IMR-90 (cell line): ENCODE measurements around the gene SHLD1. TPM values are rescaled to one million over a fixed set of nuclear protein-coding genes. Genes with fewer than 3 reads are reported as not detected.

ENCODE experiments used
- ATAC-seq: fragments of 200-7000 bp; cut with Tn5 transposase; 2 replicates; pipeline ENCODE4 v1.9.1; 2020; ENCODE audit warnings: low read depth, mild to moderate bottlenecking, moderate library complexity
- BruUV-seq: library from RNA; stranded (reverse); fragments of 400-500 nt; replicated peaks from 2 replicates; lab custom pipeline; 2021; lab: Mats Ljungman, UMichigan
- CTCF ChIA-PET: fragments of 300-600 bp; formaldehyde crosslinking; extraction: SDS; loops from one replicate; lab custom pipeline; 2021; ENCODE audit warnings: antibody characterized with exemption; lab: Yijun Ruan, JAX
- POLR2A ChIA-PET: fragments of 300-600 bp; sonication (Branson Sonifier 250); formaldehyde crosslinking; loops from one replicate; lab custom pipeline; 2022; ENCODE audit warnings: antibody characterized with exemption; ENCODE audit not compliant: unreplicated experiment; lab: Charles Lee
- DNase-seq: peaks from one replicate; pipeline ENCODE4 v3.0.0; 2013
- H2AFZ ChIP-seq: replicated peaks from 2 replicates; pipeline ENCODE3; 2013; ENCODE audit warnings: low read length, mild to moderate bottlenecking; ENCODE audit not compliant: poor library complexity
- H2AK5ac ChIP-seq: 2 replicates; pipeline ENCODE4 v1.6.1; 2013; ENCODE audit warnings: low read depth, low read length, inconsistent platforms
- H2AK9ac ChIP-seq: replicated peaks from 2 replicates; pipeline ENCODE3; 2013; ENCODE audit warnings: mild to moderate bottlenecking, low read depth, low read length, moderate library complexity; ENCODE audit not compliant: poor library complexity
- H2BK120ac ChIP-seq: 2 replicates; pipeline ENCODE4 v1.6.1; 2013; ENCODE audit warnings: low read depth, low read length, inconsistent platforms
- H2BK15ac ChIP-seq: 3 replicates; pipeline ENCODE4 v1.6.1; 2013; ENCODE audit warnings: low read depth, low read length, inconsistent platforms
- H2BK20ac ChIP-seq: 2 replicates; pipeline ENCODE4 v1.6.1; 2013; ENCODE audit warnings: low read depth, mild to moderate bottlenecking, inconsistent platforms, low read length, moderate library complexity
- H2BK5ac ChIP-seq: 2 replicates; pipeline ENCODE4 v1.6.1; 2013; ENCODE audit warnings: mild to moderate bottlenecking, low read depth, low read length, inconsistent platforms; ENCODE audit not compliant: poor library complexity, severe bottlenecking
- H3K14ac ChIP-seq: replicated peaks from 2 replicates; pipeline ENCODE4 v1.6.1; 2013; ENCODE audit warnings: low read depth, low read length, inconsistent platforms
- H3K18ac ChIP-seq: 2 replicates; pipeline ENCODE4 v1.6.1; 2013; ENCODE audit warnings: low read depth, low read length, control low read depth
- H3K23ac ChIP-seq: 2 replicates; pipeline ENCODE4 v1.6.1; 2013; ENCODE audit warnings: low read depth, low read length, inconsistent platforms
- H3K27ac ChIP-seq: 2 replicates; pipeline ENCODE4 v1.5.1; 2013; ENCODE audit warnings: mild to moderate bottlenecking, control low read depth, low read length; ENCODE audit not compliant: insufficient read depth
- H3K27me3 ChIP-seq: 2 replicates; pipeline ENCODE4 v1.6.1; 2013; ENCODE audit warnings: low read length; ENCODE audit not compliant: control insufficient read depth, insufficient read depth
- H3K36me3 ChIP-seq: 2 replicates; pipeline ENCODE4 v1.6.1; 2013; ENCODE audit warnings: low read length, mixed read lengths; ENCODE audit not compliant: control insufficient read depth, insufficient read depth
- H3K4ac ChIP-seq: 2 replicates; pipeline ENCODE4 v1.6.1; 2013; ENCODE audit warnings: low read depth, low read length, inconsistent platforms
- H3K4me1 ChIP-seq: 2 replicates; pipeline ENCODE4 v1.6.1; 2013; ENCODE audit warnings: low read length, mixed read lengths; ENCODE audit not compliant: control insufficient read depth, insufficient read depth
- H3K4me2 ChIP-seq: 2 replicates; pipeline ENCODE4 v1.6.1; 2013; ENCODE audit warnings: low read depth, mild to moderate bottlenecking, control low read depth, low read length, moderate library complexity
- H3K4me3 ChIP-seq: 2 replicates; pipeline ENCODE4 v1.5.1; 2013; ENCODE audit warnings: low read depth, mild to moderate bottlenecking, control low read depth, low read length, moderate library complexity; ENCODE audit not compliant: insufficient read depth
- H3K56ac ChIP-seq: 2 replicates; pipeline ENCODE4 v1.6.1; 2013; ENCODE audit warnings: low read length, inconsistent platforms; ENCODE audit not compliant: insufficient read depth; ENCODE audit errors: extremely low read depth
- H3K79me1 ChIP-seq, 2 experiments: 2 replicates each; pipeline ENCODE4 v1.6.1; 2013; ENCODE audit warnings: low read length in 2 of 2, inconsistent platforms in 1 of 2, low read depth in 1 of 2
- H3K9ac ChIP-seq: 2 replicates; pipeline ENCODE4 v1.6.1; 2013; ENCODE audit warnings: low read depth, low read length, control low read depth
- H3K9me1 ChIP-seq: 2 replicates; pipeline ENCODE4 v1.6.1; 2013; ENCODE audit warnings: low read length, inconsistent platforms; ENCODE audit not compliant: insufficient read depth
- H3K9me3 ChIP-seq: 2 replicates; pipeline ENCODE4 v1.6.1; 2013; ENCODE audit warnings: low read length; ENCODE audit not compliant: control insufficient read depth, insufficient read depth
- H4K20me1 ChIP-seq: 2 replicates; pipeline ENCODE4 v1.6.1; 2013; ENCODE audit warnings: low read length, inconsistent platforms; ENCODE audit not compliant: insufficient read depth
- H4K5ac ChIP-seq: 2 replicates; pipeline ENCODE4 v1.6.1; 2013; ENCODE audit warnings: mild to moderate bottlenecking, low read depth, low read length, control low read depth
- H4K8ac ChIP-seq, 2 experiments: 2 replicates each; pipeline ENCODE4 v1.6.1; 2013; ENCODE audit warnings: low read depth in 2 of 2, low read length in 2 of 2, control low read depth in 1 of 2, inconsistent platforms in 1 of 2
- H4K91ac ChIP-seq: 2 replicates; pipeline ENCODE4 v1.6.1; 2013; ENCODE audit warnings: low read depth, low read length, inconsistent platforms; ENCODE audit not compliant: insufficient read depth
- CEBPB ChIP-seq: IDR thresholded peaks from 2 replicates; pipeline ENCODE4 v1.6.1; 2012; ENCODE audit warnings: low read depth, low read length, improper control_type of control experiment
- MAFK ChIP-seq: IDR thresholded peaks from 2 replicates; pipeline ENCODE4 v1.6.1; 2012; ENCODE audit warnings: low read depth, low read length, improper control_type of control experiment
- MAZ ChIP-seq: IDR thresholded peaks from 2 replicates; pipeline ENCODE4 v1.6.1; 2012; ENCODE audit warnings: low read depth, mild to moderate bottlenecking, low read length, improper control_type of control experiment, moderate library complexity, borderline replicate concordance
- NFE2L2 ChIP-seq: fragments of 150-350 bp; IDR thresholded peaks from 2 replicates; pipeline ENCODE4 v1.6.1; 2016; ENCODE audit warnings: low read depth, mild to moderate bottlenecking, low read length
- RAD21 ChIP-seq: IDR thresholded peaks from 2 replicates; pipeline ENCODE4 v1.6.1; 2012; ENCODE audit warnings: low read length, improper control_type of control experiment
- RFX5 ChIP-seq: IDR thresholded peaks from 2 replicates; pipeline ENCODE4 v1.8.0; 2012; ENCODE audit warnings: low read depth, mild to moderate bottlenecking, low read length, moderate library complexity
- SMC3 ChIP-seq: fragments of 150-350 bp; IDR thresholded peaks from 2 replicates; pipeline ENCODE4 v1.6.1; 2016; ENCODE audit warnings: low read depth, mild to moderate bottlenecking, antibody characterized with exemption, low read length, moderate library complexity
- WGBS, 2 experiments: methylation state at CpG; one replicate each; pipeline versions ENCODE4 v1.1.5 to v1.1.7; 2013; ENCODE audit warnings: missing lambda C conversion rate in 2 of 2; ENCODE audit not compliant: insufficient read length in 1 of 2; ENCODE audit errors: extremely low coverage in 2 of 2; 5-methylcytosine and 5-hydroxymethylcytosine counted together
- dilution Hi-C: fragments of 300-500 bp; cut with HindIII; formaldehyde crosslinking; loops from one replicate; pipeline ENCODE4 v1.14.3; 2018; ENCODE audit warnings: low sequenced_read_pairs; ENCODE audit not compliant: unreplicated experiment
- in situ Hi-C: fragments of 300-500 bp; cut with MboI; formaldehyde crosslinking; loops from 3 replicates; pipeline ENCODE4 v1.14.3; 2019; ENCODE audit warnings: low sequenced_read_pairs, inconsistent platforms, mixed read lengths
- intact Hi-C: fragments of 100-400 bp; cut with micrococcal nuclease; formaldehyde crosslinking; loops from 2 replicates; pipeline ENCODE4 v1.10.0; 2022
- polyA plus RNA-seq, 3 experiments: library from polyadenylated mRNA; depleted of rRNA; stranded (reverse); fragments of >200 nt; gene quantifications; 2 replicates each; pipeline ENCODE4 v1.2.3, GENCODE V29; 2012; ENCODE audit warnings: low replicate concordance in 1 of 3
- total RNA-seq: library from RNA; depleted of rRNA; stranded (reverse); fragments of >200 nt; gene quantifications from 2 replicates; pipeline ENCODE4 v1.2.3, GENCODE V29; 2012
- TF ChIP-seq, protein P1 (sequence below): fragments of 150-350 bp; IDR thresholded peaks from 2 replicates; pipeline ENCODE4 v1.6.1; 2017; ENCODE audit warnings: mild to moderate bottlenecking, antibody characterized with exemption, low read length, low read depth
- TF ChIP-seq, protein P2 (sequence below): fragments of 150-350 bp; IDR thresholded peaks from 2 replicates; pipeline ENCODE4 v1.6.1; 2016; ENCODE audit warnings: low read depth, mild to moderate bottlenecking, low read length, moderate library complexity, borderline replicate concordance

The SHLD1 gene
- total and polyA plus RNA-seq, 2 of the 4 experiments (the other 2 are of a cell fraction): 2.6 to 3.0 TPM

DNA sequence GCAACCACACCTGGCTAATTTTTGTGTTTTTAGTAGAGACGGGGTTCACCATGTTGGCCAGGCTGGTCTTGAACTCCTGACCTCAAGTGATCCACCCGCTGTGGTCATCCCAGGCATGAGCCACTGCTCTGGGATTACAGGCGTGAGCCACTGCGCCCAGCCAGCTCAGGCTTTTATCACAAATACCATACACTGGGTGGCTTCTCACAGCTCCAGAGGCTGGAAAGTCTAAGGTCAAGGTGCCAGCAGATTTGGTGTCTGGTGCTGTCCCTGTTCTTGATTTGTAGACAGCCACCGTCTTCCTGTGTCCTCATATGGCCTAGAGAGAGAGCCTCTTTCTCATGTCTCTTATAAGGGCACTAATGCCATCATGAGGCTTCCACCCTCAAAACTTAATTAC is 25.9 kb downstream of the SHLD1 start:
- Histone ChIP-seq H2BK20ac (no peak overlapping the region), H2BK5ac (no peak overlapping the region), H2AK9ac (no peak overlapping the region), H3K56ac (no peak overlapping the region), H4K20me1 (no peaks in the 10 kb centered on the region), H3K23ac (no peak overlapping the region), H3K4me2 (no peak overlapping the region), H4K8ac (no peak overlapping the region), H2BK15ac (no peak overlapping the region), H3K36me3 (peaks cover 12% of the 10 kb centered on the region; the same call in 1 of the 2 replicates), H2AFZ (no peak overlapping the region), H4K5ac (no peak overlapping the region), H3K27me3 (no peaks in the 10 kb centered on the region), H2BK120ac (no peak overlapping the region), H3K79me1 (no peaks in the 10 kb centered on the region; a peak in 1 of 4 replicates), H3K9ac (no peak overlapping the region), H3K27ac (no peak overlapping the region), H3K9me1 (no peaks in the 10 kb centered on the region), H3K18ac (no peak overlapping the region), H3K4me1 (peaks cover 6% of the 10 kb centered on the region), H3K4ac (no peak overlapping the region), H2AK5ac (no peak overlapping the region), H3K14ac (no peak overlapping the region), H4K91ac (no peak overlapping the region), H3K9me3 (no peaks in the 10 kb centered on the region), H3K4me3 (no peak overlapping the region)
- ATAC-seq (no peak), DNase-seq (no peak)
- dilution Hi-C loops: loop anchor here (25.0 kb wide), 1 partner anchor 189 kb away; no protein-coding TSS in a partner anchor
- intact Hi-C loops: no loop called here
- WGBS, 2 experiments: 100% methylated on average over 1 of the region's 5 CpGs; no CpG with 5 or more reads in 1 of the 2 experiments
- no peak for TF ChIP-seq CEBPB
- TF ChIP-seq, protein P1, sequence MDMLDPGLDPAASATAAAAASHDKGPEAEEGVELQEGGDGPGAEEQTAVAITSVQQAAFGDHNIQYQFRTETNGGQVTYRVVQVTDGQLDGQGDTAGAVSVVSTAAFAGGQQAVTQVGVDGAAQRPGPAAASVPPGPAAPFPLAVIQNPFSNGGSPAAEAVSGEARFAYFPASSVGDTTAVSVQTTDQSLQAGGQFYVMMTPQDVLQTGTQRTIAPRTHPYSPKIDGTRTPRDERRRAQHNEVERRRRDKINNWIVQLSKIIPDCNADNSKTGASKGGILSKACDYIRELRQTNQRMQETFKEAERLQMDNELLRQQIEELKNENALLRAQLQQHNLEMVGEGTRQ: no peak
- no peak for TF ChIP-seq MAFK
- no peak for TF ChIP-seq RFX5
- no peak for TF ChIP-seq RAD21
- TF ChIP-seq, protein P2, sequence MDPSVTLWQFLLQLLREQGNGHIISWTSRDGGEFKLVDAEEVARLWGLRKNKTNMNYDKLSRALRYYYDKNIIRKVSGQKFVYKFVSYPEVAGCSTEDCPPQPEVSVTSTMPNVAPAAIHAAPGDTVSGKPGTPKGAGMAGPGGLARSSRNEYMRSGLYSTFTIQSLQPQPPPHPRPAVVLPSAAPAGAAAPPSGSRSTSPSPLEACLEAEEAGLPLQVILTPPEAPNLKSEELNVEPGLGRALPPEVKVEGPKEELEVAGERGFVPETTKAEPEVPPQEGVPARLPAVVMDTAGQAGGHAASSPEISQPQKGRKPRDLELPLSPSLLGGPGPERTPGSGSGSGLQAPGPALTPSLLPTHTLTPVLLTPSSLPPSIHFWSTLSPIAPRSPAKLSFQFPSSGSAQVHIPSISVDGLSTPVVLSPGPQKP: no peak
- no peak for TF ChIP-seq MAZ
- TF ChIP-seq SMC3: no peak
- TF ChIP-seq NFE2L2: no peak
- no TSS peak for BruUV-seq
- in situ Hi-C loops: loop anchor here (10.0 kb wide), 1 partner anchor 201 kb away; no protein-coding TSS in a partner anchor
- ChIA-PET POLR2A (no interaction called here), CTCF (no interaction called here)
